Stomach (tissue), 9 donors: Measurements from ENCODE around the gene LRIG2. TPM values are rescaled to one million over a fixed set of nuclear protein-coding genes. Genes with fewer than 3 reads are reported as not detected.
"Not testable (repeated sequence)": the region's sequence is repeated elsewhere in the genome, so short reads cannot be mapped to it uniquely, and the experiment has no call there.

ENCODE experiments used
- DNase-seq, 2 donors: peaks; one replicate each; pipeline versions ENCODE4 v3.0.0 to v3.0.0-alpha.2; 2013 to 2019
- H3K27ac ChIP-seq, 5 donors: fragments of 200-600 bp in 4 of 5; sonication (generic) in 4 of 5; one replicate each; pipeline ENCODE4 v1.5.1; 2013 to 2019; ENCODE audit warnings: mild to moderate bottlenecking in 1 of 5, moderate library complexity in 1 of 5
- H3K27me3 ChIP-seq, 3 donors: fragments of 200-600 bp; sonication (generic); one replicate each; pipeline ENCODE4 v1.5.1; 2017 to 2019; ENCODE audit warnings: mixed run types in 1 of 3
- H3K36me3 ChIP-seq, 4 donors: fragments of 200-600 bp; sonication (generic); 1 replicate in 3 of 4; 2 replicates in 1 of 4; pipeline ENCODE4 v1.5.1; 2016 to 2019
- H3K4me1 ChIP-seq, 4 donors: fragments of 200-600 bp; sonication (generic); one replicate each; pipeline ENCODE4 v1.5.1; 2016 to 2019
- H3K4me3 ChIP-seq, 4 donors: fragments of 200-600 bp; sonication (generic) in 3 of 4; one replicate each; pipeline ENCODE4 v1.5.1; 2016 to 2019; ENCODE audit warnings: mild to moderate bottlenecking in 1 of 4
- H3K9me3 ChIP-seq, 4 donors: fragments of 200-600 bp; sonication (generic); one replicate each; pipeline ENCODE4 v1.5.1; 2016 to 2019
- CTCF ChIP-seq, 7 experiments: fragments of 450-650 bp in 4 of 7; fragments of 200-600 bp in 3 of 7; sonication (generic) in 3 of 7; IDR thresholded peaks; one replicate each; pipeline ENCODE4 v1.5.1; 2016 to 2019; ENCODE audit warnings: antibody characterized with exemption in 7 of 7, control low read depth in 2 of 7, mild to moderate bottlenecking in 1 of 7
- EP300 ChIP-seq: sonication (generic); formaldehyde crosslinking; IDR thresholded peaks from one replicate; pipeline ENCODE4 v1.6.1; 2017; ENCODE audit warnings: antibody characterized with exemption
- POLR2A ChIP-seq, 4 donors: fragments of 450-650 bp; IDR thresholded peaks; one replicate each; pipeline ENCODE4 v1.6.1; 2016; ENCODE audit warnings: antibody characterized with exemption in 4 of 4, control low read depth in 2 of 4, mild to moderate bottlenecking in 1 of 4, moderate library complexity in 1 of 4
- POLR2AphosphoS5 ChIP-seq, 3 donors: sonication (generic); formaldehyde crosslinking; IDR thresholded peaks; one replicate each; pipeline ENCODE4 v1.6.1; 2016; ENCODE audit warnings: antibody characterized with exemption in 3 of 3
- WGBS, 5 donors: extraction: QIAGEN DNeasy Blood & Tissue Kit in 3 of 5; methylation state at CpG; one replicate each; pipeline versions ENCODE4 v1.1.5 to v1.1.7; 2013 to 2018; 5-methylcytosine and 5-hydroxymethylcytosine counted together
- intact Hi-C: fragments of 100-400 bp; cut with DNase I; formaldehyde crosslinking; loops from one replicate; pipeline ENCODE4 v1.15.1; 2023; ENCODE audit warnings: low total_unique reads
- polyA plus RNA-seq, 3 donors: library from polyadenylated mRNA; stranded (reverse); fragments of 200-250 nt; gene quantifications; one replicate each; pipeline ENCODE4 v1.2.3, GENCODE V29; 2013
- total RNA-seq, 5 donors: library from RNA; depleted of rRNA; stranded (reverse); fragments of >200 nt; gene quantifications; one replicate each; pipeline versions ENCODE4 v1.1.0 to v1.2.3, GENCODE V29; 2014 to 2016
- donor health status: healthy with polysubstance abuse.
- donor health status: Bipolar disorder and iron deficiency.
- donor health status: healthy.

The LRIG2 gene
- total and polyA plus RNA-seq, 8 donors = 0.87 to 47.0 (median 13.1) TPM

GRCh38 chr1:113153116-113153803 is 80.3 kb downstream of the LRIG2 start:
- intact Hi-C loops = no loop called here
- Histone ChIP-seq H3K27ac (no peak overlapping the region), H3K9me3 (peaks cover 0 to 23% (median 14%) of the 10 kb centered on the region in 4 donors), H3K4me3 (no peak overlapping the region), H3K4me1 (no peaks in the 10 kb centered on the region), H3K36me3 (no peaks in the 10 kb centered on the region), H3K27me3 (no peaks in the 10 kb centered on the region)
- TF ChIP-seq EP300 = no peak
- no peak for TF ChIP-seq CTCF (IDR thresholded peaks at IDR 0.05)
- no peak for TF ChIP-seq POLR2AphosphoS5 (IDR thresholded peaks at IDR 0.05)
- TF ChIP-seq POLR2A (IDR thresholded peaks at IDR 0.05) = no peak
- DNase-seq = peak in 1 of 2 donors; percentile 28
- 73 to 90% (median 81%) methylated on average over 5 of the region's 5 CpGs for WGBS, 5 donors

- H3K36me3 ChIP-seq = no peaks in the 10 kb centered on the region
- peaks cover 0 to 27% (median 14%) of the 10 kb centered on the region in 4 donors for H3K9me3 ChIP-seq
- WGBS, 5 donors = 82 to 95% (median 92%) methylated on average over 1 of the region's 1 CpG
- no peak for TF ChIP-seq CTCF (IDR thresholded peaks at IDR 0.05)
- TF ChIP-seq EP300 = no peak
- TF ChIP-seq POLR2A (IDR thresholded peaks at IDR 0.05) = no peak
- no peak for TF ChIP-seq POLR2AphosphoS5 (IDR thresholded peaks at IDR 0.05)
- intact Hi-C loops = no loop called here
- no peak overlapping the region for H3K4me3 ChIP-seq
- H3K4me1 ChIP-seq = no peaks in the 10 kb centered on the region
- no peak overlapping the region for H3K27ac ChIP-seq
- no peaks in the 10 kb centered on the region for H3K27me3 ChIP-seq
- DNase-seq = no peak
Measured at GRCh38 chr1:113156368-113156767, 83.4 kb downstream of the LRIG2 start.

- WGBS, 5 donors = 77 to 85% (median 80%) methylated on average over 6 of the region's 6 CpGs
Measured at GRCh38 chr1:113158743-113159142, 85.7 kb downstream of the LRIG2 start.

GRCh38 chr1:113166473-113166872 is 93.5 kb downstream of the LRIG2 start:
- Histone ChIP-seq H3K36me3 (no peaks in the 10 kb centered on the region), H3K4me1 (no peaks in the 10 kb centered on the region), H3K27me3 (no peaks in the 10 kb centered on the region), H3K9me3 (peaks cover 0 to 3% (median 0%) of the 10 kb centered on the region in 4 donors), H3K27ac (no peak overlapping the region), H3K4me3 (no peak overlapping the region)
- no peak for DNase-seq
- 82 to 92% (median 87%) methylated on average over 5 of the region's 5 CpGs for WGBS, 5 donors
- TF ChIP-seq CTCF (IDR thresholded peaks at IDR 0.05) (no peak), POLR2A (IDR thresholded peaks at IDR 0.05) (no peak), POLR2AphosphoS5 (IDR thresholded peaks at IDR 0.05) (no peak), EP300 (no peak)
- intact Hi-C loops = no loop called here

More at GRCh38 chr1:113158743-113159142, 85.7 kb downstream of the LRIG2 start:
- H3K4me3 ChIP-seq, intact Hi-C loops, DNase-seq, H3K4me1 ChIP-seq, H3K36me3 ChIP-seq, H3K27me3 ChIP-seq, H3K27ac ChIP-seq: not testable (repeated sequence)
- H3K9me3 ChIP-seq = peaks cover 0 to 27% (median 14%) of the 10 kb centered on the region in 4 donors

- H3K27ac ChIP-seq = no peak overlapping the region
- H3K4me3 ChIP-seq = no peak overlapping the region
- no peaks in the 10 kb centered on the region for H3K4me1 ChIP-seq
- H3K9me3 ChIP-seq = peaks cover 0 to 20% (median 9%) of the 10 kb centered on the region in 4 donors
- WGBS, 5 donors = 65 to 83% (median 80%) methylated on average over 10 of the region's 10 CpGs
- H3K27me3 ChIP-seq = no peaks in the 10 kb centered on the region
- DNase-seq = no peak
- TF ChIP-seq POLR2A (IDR thresholded peaks at IDR 0.05) (no peak), EP300 (no peak), POLR2AphosphoS5 (IDR thresholded peaks at IDR 0.05) (no peak), CTCF (IDR thresholded peaks at IDR 0.05) (no peak)
- intact Hi-C loops = no loop called here
- no peaks in the 10 kb centered on the region for H3K36me3 ChIP-seq
Measured at GRCh38 chr1:113168946-113169345, 95.9 kb downstream of the LRIG2 start.
